Body of pancreas (tissue), 4 donors: Measurements from ENCODE around the gene RAD51B. TPM values are rescaled to one million over a fixed set of nuclear protein-coding genes. Genes with fewer than 3 reads are reported as not detected.

ENCODE experiments used
- ATAC-seq: fragments of 150-250 bp; one replicate; pipeline ENCODE4 v1.9.1; 2016
- DNase-seq, 4 donors: peaks; one replicate each; pipeline ENCODE4 v3.0.0-alpha.2; 2019
- H3K27ac ChIP-seq, 4 donors: fragments of 200-600 bp; sonication (generic); 1 replicate in 3 of 4; 2 replicates in 1 of 4; pipeline versions ENCODE4 v1.5.1 to v1.6.1; 2016 to 2019; ENCODE audit warnings: mild to moderate bottlenecking in 1 of 4, mixed read lengths in 1 of 4, moderate library complexity in 1 of 4
- H3K27me3 ChIP-seq, 2 donors: fragments of 200-600 bp; sonication (generic); one replicate each; pipeline ENCODE4 v1.6.0; 2016; ENCODE audit warnings: mild to moderate bottlenecking in 1 of 2
- H3K36me3 ChIP-seq, 2 donors: fragments of 200-600 bp; sonication (generic); replicated peaks in 1 of 2; 2 replicates each; pipeline ENCODE4 v1.5.1; 2016; ENCODE audit warnings: low read depth in 2 of 2; ENCODE audit not compliant: insufficient read depth in 1 of 2
- H3K4me1 ChIP-seq: fragments of 200-600 bp; sonication (generic); one replicate; pipeline ENCODE4 v1.6.0; 2016
- H3K4me3 ChIP-seq, 2 donors: fragments of 200-600 bp; sonication (generic); 1 replicate in 1 of 2; 2 replicates in 1 of 2; pipeline ENCODE4 v1.5.1; 2016 to 2019
- H3K9me3 ChIP-seq, 3 donors: fragments of 200-600 bp; sonication (generic); 1 replicate in 2 of 3; 2 replicates in 1 of 3; pipeline ENCODE4 v1.5.1; 2016
- POLR2A ChIP-seq, 3 donors: fragments of 450-650 bp; IDR thresholded peaks; one replicate each; pipeline ENCODE4 v1.6.1; 2016; ENCODE audit warnings: antibody characterized with exemption in 3 of 3, mild to moderate bottlenecking in 2 of 3
- WGBS, 2 donors: methylation state at CpG; one replicate each; pipeline ENCODE4 v1.1.5; 2017; 5-methylcytosine and 5-hydroxymethylcytosine counted together
- intact Hi-C: fragments of 100-400 bp; cut with DNase I; formaldehyde crosslinking; loops from one replicate; pipeline ENCODE4 v1.15.1; 2023
- total RNA-seq, 2 donors: library from RNA; depleted of rRNA; stranded (reverse); fragments of >200 nt; gene quantifications; one replicate each; pipeline ENCODE4 v1.1.0, GENCODE V29; 2016
- TF ChIP-seq, protein P1 (sequence below), 7 experiments: fragments of 450-650 bp in 4 of 7; fragments of 200-600 bp in 3 of 7; sonication (generic) in 3 of 7; IDR thresholded peaks; one replicate each; pipeline ENCODE4 v1.5.1; 2016 to 2019; ENCODE audit warnings: antibody characterized with exemption in 7 of 7

Gene RAD51B
- total RNA-seq, 2 donors from 2014 or later, result 12.2 to 29.6 TPM

DNA sequence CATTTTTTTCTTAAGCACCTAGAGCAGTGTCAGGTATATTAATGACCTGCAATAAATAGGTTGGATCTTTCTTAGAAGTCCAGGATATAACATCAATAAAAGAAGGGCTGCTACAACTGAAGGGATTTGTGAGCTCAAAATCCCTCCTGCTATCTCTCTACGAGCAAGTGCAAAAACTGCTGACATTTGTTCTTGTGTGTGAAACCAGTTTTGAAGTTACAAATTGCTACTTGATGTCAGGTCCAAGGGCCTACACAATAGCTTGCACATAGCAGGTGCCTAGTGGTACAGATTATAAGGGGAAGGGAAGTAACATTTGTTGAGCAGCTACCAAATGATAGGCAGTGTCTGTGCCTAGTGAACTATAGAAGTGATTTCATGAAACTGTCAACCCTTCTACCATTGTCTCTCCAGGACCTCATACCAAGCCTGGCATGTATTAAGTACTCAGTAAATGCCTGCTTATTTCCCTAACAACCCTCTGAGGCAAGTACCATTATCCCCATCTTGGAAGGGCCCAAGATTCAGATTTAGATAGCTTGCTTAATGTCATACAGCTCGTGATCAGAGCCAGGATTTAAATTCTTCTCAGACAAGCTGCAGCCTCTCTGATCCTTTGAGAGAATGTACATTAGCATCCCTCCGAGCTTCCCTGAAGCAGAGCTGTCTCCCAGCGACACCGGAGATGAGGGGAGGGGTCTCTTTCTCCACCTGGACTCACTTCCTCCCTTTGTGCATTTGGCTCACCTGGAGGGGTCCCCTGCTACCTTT is 673.0 kb downstream of the RAD51B start:
- TF ChIP-seq, protein P1, sequence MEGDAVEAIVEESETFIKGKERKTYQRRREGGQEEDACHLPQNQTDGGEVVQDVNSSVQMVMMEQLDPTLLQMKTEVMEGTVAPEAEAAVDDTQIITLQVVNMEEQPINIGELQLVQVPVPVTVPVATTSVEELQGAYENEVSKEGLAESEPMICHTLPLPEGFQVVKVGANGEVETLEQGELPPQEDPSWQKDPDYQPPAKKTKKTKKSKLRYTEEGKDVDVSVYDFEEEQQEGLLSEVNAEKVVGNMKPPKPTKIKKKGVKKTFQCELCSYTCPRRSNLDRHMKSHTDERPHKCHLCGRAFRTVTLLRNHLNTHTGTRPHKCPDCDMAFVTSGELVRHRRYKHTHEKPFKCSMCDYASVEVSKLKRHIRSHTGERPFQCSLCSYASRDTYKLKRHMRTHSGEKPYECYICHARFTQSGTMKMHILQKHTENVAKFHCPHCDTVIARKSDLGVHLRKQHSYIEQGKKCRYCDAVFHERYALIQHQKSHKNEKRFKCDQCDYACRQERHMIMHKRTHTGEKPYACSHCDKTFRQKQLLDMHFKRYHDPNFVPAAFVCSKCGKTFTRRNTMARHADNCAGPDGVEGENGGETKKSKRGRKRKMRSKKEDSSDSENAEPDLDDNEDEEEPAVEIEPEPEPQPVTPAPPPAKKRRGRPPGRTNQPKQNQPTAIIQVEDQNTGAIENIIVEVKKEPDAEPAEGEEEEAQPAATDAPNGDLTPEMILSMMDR (IDR thresholded peaks at IDR 0.05), result no peak
- Histone ChIP-seq H3K27me3 (no peaks in the 10 kb centered on the region), H3K27ac (no peak overlapping the region), H3K36me3 (no peaks in the 10 kb centered on the region), H3K4me3 (no peak overlapping the region), H3K9me3 (no peaks in the 10 kb centered on the region), H3K4me1 (peaks cover 11% of the 10 kb centered on the region)
- DNase-seq, result no peak
- WGBS, 2 donors, result 90 to 93% methylated on average over 5 of the region's 5 CpGs
- intact Hi-C loops, result no loop called here
- no peak for ATAC-seq

DNA sequence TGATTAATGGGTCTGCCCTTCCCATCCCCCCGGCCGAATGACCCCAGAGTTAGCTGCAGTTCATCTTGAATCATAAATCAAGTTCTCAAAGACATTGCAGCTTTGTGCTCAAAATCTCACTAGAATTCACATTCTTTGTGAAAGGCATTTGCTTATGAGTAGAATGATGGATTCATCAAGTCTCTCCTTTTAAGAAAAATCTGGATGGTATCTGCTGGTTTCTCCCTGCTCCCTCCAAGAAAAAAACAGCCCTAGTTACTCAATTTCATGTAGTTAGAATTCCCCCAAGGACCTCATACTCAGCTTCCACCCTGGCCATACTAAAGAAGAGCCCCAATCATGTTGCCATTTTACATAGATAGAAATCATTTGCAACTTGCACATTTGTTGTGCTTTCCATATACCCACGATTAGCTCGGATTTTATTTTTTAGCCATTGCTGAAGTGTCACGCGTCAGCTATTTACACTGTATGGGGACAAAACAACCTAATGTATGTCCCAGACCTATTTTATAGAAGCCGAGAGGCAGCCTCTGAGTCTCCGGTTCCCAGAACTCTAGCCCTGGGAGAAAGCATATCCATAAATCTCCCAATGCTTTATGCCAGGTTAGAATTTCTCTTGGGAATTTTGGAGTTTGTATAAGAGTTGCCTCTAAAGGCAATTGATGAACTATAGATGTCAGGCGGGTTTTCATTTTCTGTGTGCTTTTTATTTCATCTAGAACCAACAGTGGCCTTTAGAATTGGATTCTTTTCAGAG is 673.8 kb downstream of the RAD51B start:
- intact Hi-C loops, result no loop called here
- TF ChIP-seq, protein P1 (IDR thresholded peaks at IDR 0.05), result no peak
- TF ChIP-seq POLR2A (IDR thresholded peaks at IDR 0.05), result no peak
- Histone ChIP-seq H3K36me3 (no peaks in the 10 kb centered on the region), H3K4me1 (peaks cover 3% of the 10 kb centered on the region), H3K27ac (no peak overlapping the region), H3K9me3 (no peaks in the 10 kb centered on the region), H3K27me3 (no peaks in the 10 kb centered on the region), H3K4me3 (no peak overlapping the region)
- 96 to 98% methylated on average over 9 of the region's 9 CpGs for WGBS, 2 donors
- ATAC-seq, result no peak
- DNase-seq, result no peak

DNA sequence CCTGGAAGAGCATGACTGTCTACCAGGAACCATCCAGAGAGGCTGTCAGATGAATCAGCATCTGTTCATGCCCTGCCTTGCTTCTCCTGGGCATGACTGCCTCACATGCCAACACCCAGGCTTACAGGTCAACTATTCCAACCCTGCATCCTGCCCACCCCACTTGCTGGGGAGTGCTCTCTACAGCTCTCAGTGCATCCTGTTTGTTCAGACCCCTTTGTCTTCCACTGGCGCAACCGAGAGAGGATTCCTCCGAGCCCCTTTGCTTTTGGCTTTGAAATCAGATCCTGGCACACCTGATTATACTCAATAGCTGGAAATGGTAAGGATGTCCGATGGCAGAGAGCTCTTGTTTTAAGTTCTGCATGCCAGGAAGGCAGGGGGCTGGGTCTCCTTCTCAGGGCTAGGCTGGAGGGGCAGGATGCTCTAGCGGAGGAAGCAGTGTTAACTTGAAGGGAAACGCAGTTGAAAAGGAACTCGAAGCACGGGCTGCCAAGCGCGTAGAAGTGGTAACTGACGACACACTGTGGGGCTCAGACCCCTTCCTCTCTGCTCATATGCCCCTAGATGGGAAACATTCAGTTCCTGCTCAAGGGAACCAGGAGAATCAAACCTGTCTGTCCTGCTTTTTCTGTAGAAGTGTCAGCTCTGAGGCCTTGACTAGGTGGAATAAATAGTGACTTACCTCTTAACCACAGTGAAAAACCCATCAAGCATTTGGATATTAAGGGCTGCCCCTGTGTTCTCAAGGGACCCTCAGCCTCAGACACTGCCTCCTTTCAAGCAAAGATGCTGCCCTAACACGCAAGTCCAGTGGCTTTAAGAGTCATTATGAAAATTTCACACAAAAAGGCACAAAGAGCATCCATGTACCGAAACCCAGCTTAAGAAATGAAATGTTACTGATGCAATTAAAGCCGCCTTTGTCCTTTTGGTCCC is 675.8 kb downstream of the RAD51B start:
- TF ChIP-seq POLR2A (IDR thresholded peaks at IDR 0.05), result no peak
- TF ChIP-seq, protein P1 (IDR thresholded peaks at IDR 0.05), result no peak
- H3K4me1 ChIP-seq, result no peaks in the 10 kb centered on the region
- no peaks in the 10 kb centered on the region for H3K9me3 ChIP-seq
- DNase-seq (no peak), ATAC-seq (no peak)
- intact Hi-C loops, result no loop called here
- H3K27me3 ChIP-seq, result no peaks in the 10 kb centered on the region
- H3K4me3 ChIP-seq, result no peak overlapping the region
- no peaks in the 10 kb centered on the region for H3K36me3 ChIP-seq
- WGBS, 2 donors, result 81 to 88% methylated on average over 14 of the region's 14 CpGs
- H3K27ac ChIP-seq, result no peak overlapping the region

DNA sequence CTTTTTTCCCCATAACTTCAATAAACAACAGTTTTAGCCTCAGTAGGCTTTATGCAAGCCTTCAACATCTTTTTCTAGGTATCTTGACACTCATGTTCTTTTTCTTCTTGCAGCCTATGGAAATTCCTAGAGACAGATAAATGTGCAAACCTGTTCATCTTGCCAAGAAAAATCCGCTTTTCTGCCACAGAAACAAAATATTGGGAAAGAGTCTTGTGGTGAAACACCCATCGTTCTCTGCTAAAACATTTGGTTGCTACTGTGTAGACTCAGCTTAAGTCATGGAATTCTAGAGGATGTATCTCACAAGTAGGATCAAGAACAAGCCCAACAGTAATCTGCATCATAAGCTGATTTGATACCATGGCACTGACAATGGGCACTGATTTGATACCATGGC is 677.4 kb downstream of the RAD51B start:
- ATAC-seq (no peak), DNase-seq (no peak)
- 87 to 88% methylated on average over 2 of the region's 2 CpGs for WGBS, 2 donors
- Histone ChIP-seq H3K9me3 (no peaks in the 10 kb centered on the region), H3K36me3 (no peaks in the 10 kb centered on the region), H3K4me1 (peaks cover 9% of the 10 kb centered on the region), H3K27me3 (no peaks in the 10 kb centered on the region), H3K27ac (no peak overlapping the region), H3K4me3 (no peak overlapping the region)
- TF ChIP-seq, protein P1 (IDR thresholded peaks at IDR 0.05), result no peak
- TF ChIP-seq POLR2A (IDR thresholded peaks at IDR 0.05), result no peak
- intact Hi-C loops, result no loop called here
